Endothelial cell of umbilical vein (primary cell): Measurements from ENCODE around the gene NR2F2. TPM values are rescaled to one million over a fixed set of nuclear protein-coding genes. Genes with fewer than 3 reads are reported as not detected.

Experiments
- BruUV-seq: library from RNA; stranded (reverse); fragments of 400-500 nt; replicated peaks from 2 replicates; lab custom pipeline; 2021; lab: Mats Ljungman, UMichigan
- CTCF ChIA-PET: fragments of 300-600, 350-600 bp; sonication (Branson Sonifier 250); formaldehyde crosslinking; loops from one replicate; lab custom pipeline; 2021; ENCODE audit warnings: antibody characterized with exemption, inconsistent platforms; lab: Charles Lee
- POLR2A ChIA-PET: fragments of 300-600, 350-600 bp; sonication (Branson Sonifier 250); formaldehyde crosslinking; loops from one replicate; lab custom pipeline; 2021; ENCODE audit warnings: antibody characterized with exemption, inconsistent platforms; lab: Charles Lee
- DNase-seq: peaks from one replicate; pipeline ENCODE4 v3.0.0-alpha.2; 2011; ENCODE audit warnings: low read depth, low spot score
- FAIRE-seq: peaks from 2 replicates; lab custom pipeline; 2011; peaks lifted over from hg19 to GRCh38; lab: Jason Lieb, UNC
- H2AFZ ChIP-seq: 2 replicates; pipeline ENCODE4 v1.6.0; 2012; ENCODE audit warnings: low read depth, low read length, control low read depth, inconsistent platforms
- H3K27ac ChIP-seq: 2 replicates; pipeline ENCODE4 v1.5.1; 2011; ENCODE audit warnings: low read depth, mild to moderate bottlenecking, control low read depth, low read length, moderate library complexity; ENCODE audit not compliant: insufficient read depth
- H3K27me3 ChIP-seq, 2 experiments: 2 replicates each; pipeline versions ENCODE4 v1.6.0 to v1.6.1; 2011; ENCODE audit warnings: low read length in 2 of 2, mixed read lengths in 1 of 2; ENCODE audit not compliant: control insufficient read depth in 2 of 2, insufficient read depth in 2 of 2
- H3K36me3 ChIP-seq, 2 experiments: 2 replicates in 1 of 2; 3 replicates in 1 of 2; pipeline ENCODE4 v1.5.1; 2011; ENCODE audit warnings: low read length in 2 of 2, mild to moderate bottlenecking in 1 of 2, moderate library complexity in 1 of 2; ENCODE audit not compliant: control insufficient read depth in 2 of 2, insufficient read depth in 2 of 2; ENCODE audit errors: extremely low read depth in 1 of 2
- H3K4me1 ChIP-seq: 3 replicates; pipeline ENCODE4 v1.5.1; 2011; ENCODE audit warnings: mild to moderate bottlenecking, low read length; ENCODE audit not compliant: control insufficient read depth, insufficient read depth; ENCODE audit errors: extremely low read depth
- H3K4me2 ChIP-seq: 2 replicates; pipeline ENCODE4 v1.6.1; 2011; ENCODE audit warnings: low read length, control low read depth, mixed read lengths; ENCODE audit not compliant: insufficient read depth
- H3K4me3 ChIP-seq, 3 experiments: fragments of 200-600 bp in 1 of 3; sonication (generic), shearing (Covaris generic) in 1 of 3; replicated peaks in 1 of 3; 2 replicates each; pipeline ENCODE4 v1.5.1; 2011 to 2016; ENCODE audit warnings: control low read depth in 3 of 3, low read length in 3 of 3, mild to moderate bottlenecking in 2 of 3, inconsistent platforms in 1 of 3, low read depth in 1 of 3, moderate library complexity in 1 of 3; ENCODE audit not compliant: insufficient read depth in 1 of 3
- H3K79me2 ChIP-seq: 2 replicates; pipeline ENCODE4 v1.6.0; 2012; ENCODE audit warnings: low read length, inconsistent platforms; ENCODE audit not compliant: control insufficient read depth, insufficient read depth
- H3K9ac ChIP-seq: replicated peaks from 2 replicates; pipeline ENCODE3; 2011; ENCODE audit warnings: low read length, control low read depth; ENCODE audit not compliant: insufficient read depth; ENCODE audit errors: extremely low read depth
- H3K9me1 ChIP-seq: replicated peaks from 3 replicates; pipeline ENCODE4 v1.6.0; 2011; ENCODE audit warnings: mild to moderate bottlenecking, low read length; ENCODE audit not compliant: control insufficient read depth, insufficient read depth; ENCODE audit errors: extremely low read depth
- H3K9me3 ChIP-seq: replicated peaks from 2 replicates; pipeline ENCODE4 v1.5.1; 2012; ENCODE audit warnings: low read length, inconsistent platforms; ENCODE audit not compliant: control insufficient read depth, insufficient read depth
- H4K20me1 ChIP-seq: replicated peaks from 2 replicates; pipeline ENCODE3; 2011; ENCODE audit warnings: mild to moderate bottlenecking, low read length; ENCODE audit not compliant: control insufficient read depth, insufficient read depth; ENCODE audit errors: extremely low read depth
- EZH2 ChIP-seq: IDR thresholded peaks from 2 replicates; pipeline ENCODE4 v1.6.1; 2012; ENCODE audit warnings: borderline replicate concordance, low read depth, mild to moderate bottlenecking, moderate library complexity, low read length, inconsistent platforms; ENCODE audit not compliant: severe bottlenecking
- GATA2 ChIP-seq: IDR thresholded peaks from 2 replicates; pipeline ENCODE4 v1.7.0; 2011; ENCODE audit warnings: low read depth, mild to moderate bottlenecking, moderate library complexity, mixed read lengths, low read length; ENCODE audit not compliant: insufficient read length, insufficient read depth
- JUN ChIP-seq: IDR thresholded peaks from 2 replicates; pipeline ENCODE4 v1.6.1; 2011; ENCODE audit warnings: borderline replicate concordance, low read depth; ENCODE audit not compliant: insufficient read length, insufficient read depth
- MYC ChIP-seq: IDR thresholded peaks from one replicate; pipeline ENCODE4 v1.6.1; 2011; ENCODE audit warnings: mild to moderate bottlenecking, low read depth, low read length
- POLR2A ChIP-seq: IDR thresholded peaks from 2 replicates; pipeline ENCODE4 v1.6.1; 2012; ENCODE audit warnings: low read depth, mild to moderate bottlenecking, control low read depth, low read length
- POLR2AphosphoS5 ChIP-seq: IDR thresholded peaks from 2 replicates; pipeline ENCODE4 v1.6.1; 2012; ENCODE audit warnings: low read depth, mild to moderate bottlenecking, control low read depth, low read length, moderate library complexity; ENCODE audit not compliant: insufficient read depth
- dilution Hi-C: fragments of 300-500 bp; cut with MboI; formaldehyde crosslinking; loops from one replicate; pipeline ENCODE4 v1.15.0; 2019; ENCODE audit warnings: low sequenced_read_pairs; ENCODE audit not compliant: extremely low pct_ligation_motif_present
- intact Hi-C: fragments of 100-400 bp; cut with micrococcal nuclease; formaldehyde crosslinking; loops from one replicate; pipeline ENCODE4 v1.10.0; 2022
- polyA plus RNA-seq, 4 experiments: library from polyadenylated mRNA; depleted of rRNA in 3 of 4; stranded (reverse) in 3 of 4; unstranded in 1 of 4; fragments of >200 nt; gene quantifications; 2 replicates each; pipeline versions ENCODE4 v1.2.1 to v1.2.3, GENCODE V29; 2011 to 2012; ENCODE audit warnings: missing spikeins in 1 of 4
- total RNA-seq: library from RNA; stranded (reverse); gene quantifications from 2 replicates; pipeline ENCODE4 v1.2.3, GENCODE V29; 2021
- TF ChIP-seq, protein P1 (sequence below), 2 donors: IDR thresholded peaks; 1 replicate in 1 of 2; 2 replicates in 1 of 2; pipeline ENCODE4 v1.5.1; 2011; ENCODE audit warnings: low read length in 2 of 2, mild to moderate bottlenecking in 2 of 2, moderate library complexity in 2 of 2, control low read depth in 1 of 2, inconsistent platforms in 1 of 2, low read depth in 1 of 2; ENCODE audit not compliant: insufficient read depth in 1 of 2; ENCODE audit errors: extremely low read depth in 1 of 2
- TF ChIP-seq, protein P2 (sequence below): IDR thresholded peaks from 2 replicates; pipeline ENCODE4 v1.6.1; 2011; ENCODE audit not compliant: insufficient read depth, insufficient read length

The NR2F2 gene
- total and polyA plus RNA-seq, 2 donors (not counting 3 experiments of a cell fraction or from before 2014, with no cell fraction given): 105 to 182 TPM

DNA sequence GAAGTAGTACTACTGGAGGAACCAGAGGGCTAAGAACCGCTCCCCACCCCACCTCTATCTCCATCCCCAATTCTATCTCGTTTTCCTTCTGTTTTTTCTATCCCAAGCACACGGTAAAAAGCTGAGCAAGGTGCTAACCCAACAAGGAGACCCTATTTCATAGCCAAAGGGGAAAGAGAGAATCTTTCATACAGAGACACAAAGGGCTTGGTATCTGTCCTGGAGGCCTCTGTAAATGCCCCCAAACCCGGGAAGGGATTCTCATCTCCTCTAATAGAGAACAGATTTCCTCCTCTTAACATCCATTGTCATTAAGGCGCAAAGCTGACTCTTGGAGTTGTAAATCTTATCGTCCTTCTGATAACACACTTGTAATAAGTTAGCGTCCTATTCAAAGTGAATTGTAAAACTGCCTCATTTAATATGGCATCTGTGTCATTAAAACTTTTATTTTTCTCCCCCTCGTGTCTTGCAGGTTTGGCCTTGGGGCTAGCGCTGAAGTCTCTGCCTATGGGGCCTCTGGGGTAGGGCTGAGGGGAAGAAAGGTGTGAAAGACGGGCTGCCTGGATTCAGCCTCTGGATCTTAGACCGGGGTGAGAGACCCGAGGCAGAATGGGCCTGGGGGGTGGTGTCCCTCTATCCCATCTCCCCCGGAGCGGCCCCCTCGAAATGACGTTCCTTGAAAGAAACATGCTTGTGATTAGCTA, 12.1 kb downstream of the NR2F2 start:
- no peak overlapping the region for H2AFZ ChIP-seq
- H3K27ac ChIP-seq: peak overlapping the region; percentile 87
- dilution Hi-C loops: loop anchor here (25.0 kb wide), 1 partner anchor 1030 kb away; no protein-coding TSS in a partner anchor
- peaks cover under 1% of the 10 kb centered on the region for H4K20me1 ChIP-seq
- H3K4me2 ChIP-seq: peak overlapping the region; percentile 94
- peak overlapping the region; percentile 83 for H3K9ac ChIP-seq
- H3K79me2 ChIP-seq: peaks cover 100% of the 10 kb centered on the region
- no peaks in the 10 kb centered on the region for H3K9me3 ChIP-seq
- no peaks in the 10 kb centered on the region for H3K9me1 ChIP-seq
- CTCF ChIA-PET: interaction anchor here (1.0 to 4.3 kb wide), 5 partner anchors 11 to 1083 kb away, joined by 3 to 37 read pairs (median 5); partner anchors contain the start of gene NR2F2
- no peak for TF ChIP-seq JUN
- TF ChIP-seq POLR2A: no peak
- TF ChIP-seq MYC: no peak
- TF ChIP-seq, protein P1, sequence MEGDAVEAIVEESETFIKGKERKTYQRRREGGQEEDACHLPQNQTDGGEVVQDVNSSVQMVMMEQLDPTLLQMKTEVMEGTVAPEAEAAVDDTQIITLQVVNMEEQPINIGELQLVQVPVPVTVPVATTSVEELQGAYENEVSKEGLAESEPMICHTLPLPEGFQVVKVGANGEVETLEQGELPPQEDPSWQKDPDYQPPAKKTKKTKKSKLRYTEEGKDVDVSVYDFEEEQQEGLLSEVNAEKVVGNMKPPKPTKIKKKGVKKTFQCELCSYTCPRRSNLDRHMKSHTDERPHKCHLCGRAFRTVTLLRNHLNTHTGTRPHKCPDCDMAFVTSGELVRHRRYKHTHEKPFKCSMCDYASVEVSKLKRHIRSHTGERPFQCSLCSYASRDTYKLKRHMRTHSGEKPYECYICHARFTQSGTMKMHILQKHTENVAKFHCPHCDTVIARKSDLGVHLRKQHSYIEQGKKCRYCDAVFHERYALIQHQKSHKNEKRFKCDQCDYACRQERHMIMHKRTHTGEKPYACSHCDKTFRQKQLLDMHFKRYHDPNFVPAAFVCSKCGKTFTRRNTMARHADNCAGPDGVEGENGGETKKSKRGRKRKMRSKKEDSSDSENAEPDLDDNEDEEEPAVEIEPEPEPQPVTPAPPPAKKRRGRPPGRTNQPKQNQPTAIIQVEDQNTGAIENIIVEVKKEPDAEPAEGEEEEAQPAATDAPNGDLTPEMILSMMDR (IDR thresholded peaks at IDR 0.05; ENCODE audit: extremely low read depth in 1 of 2, insufficient read depth in 1 of 2, low read depth in 1 of 2, low read length in 2 of 2): no peak
- TF ChIP-seq EZH2: no peak
- TF ChIP-seq, protein P2, sequence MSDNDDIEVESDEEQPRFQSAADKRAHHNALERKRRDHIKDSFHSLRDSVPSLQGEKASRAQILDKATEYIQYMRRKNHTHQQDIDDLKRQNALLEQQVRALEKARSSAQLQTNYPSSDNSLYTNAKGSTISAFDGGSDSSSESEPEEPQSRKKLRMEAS: no peak
- TF ChIP-seq GATA2: no peak
- TF ChIP-seq POLR2AphosphoS5: no peak
- DNase-seq: peak; percentile 52
- intact Hi-C loops: loop anchor here (1.0 to 5.0 kb wide), 3 partner anchors 8 to 1930 kb away; partner anchors contain the start of gene NR2F2
- TSS peak; percentile 76 for BruUV-seq
- no peaks in the 10 kb centered on the region for H3K27me3 ChIP-seq
- peaks cover 51% of the 10 kb centered on the region for H3K4me1 ChIP-seq
- POLR2A ChIA-PET: interaction anchor here (0.7 to 1.2 kb wide), 3 partner anchors 9 to 16 kb away, joined by 3 to 4 read pairs (median 3); partner anchors contain the start of gene NR2F2
- peaks cover 6 to 16% of the 10 kb centered on the region in 2 experiments for H3K36me3 ChIP-seq
- no peak for FAIRE-seq
- peak overlapping the region; percentile 56 to 99 (median 74) for H3K4me3 ChIP-seq
